Measurements from ENCODE around the gene ADSS2. TPM values are rescaled to one million over a fixed set of nuclear protein-coding genes. Genes with fewer than 3 reads are reported as not detected.

Gene ADSS2
- total and polyA plus RNA-seq, 11 donors = 3.5 to 14.0 (median 6.7) TPM

- H3K4me1 ChIP-seq = no peaks in the 10 kb centered on the region
- ATAC-seq = no peak
- H3K9me3 ChIP-seq = no peaks in the 10 kb centered on the region
- H3K27ac ChIP-seq = no peak overlapping the region
- TF ChIP-seq POLR2A (IDR thresholded peaks at IDR 0.05) (no peak), CTCF (IDR thresholded peaks at IDR 0.05) (no peak)
- peaks cover 0 to 100% (median 93%) of the 10 kb centered on the region in 9 donors for H3K36me3 ChIP-seq
- no peaks in the 10 kb centered on the region for H3K27me3 ChIP-seq
- DNase-seq = no peak
- no peak overlapping the region for H3K4me3 ChIP-seq
- WGBS, 4 donors = 92 to 95% (median 93%) methylated on average over 4 of the region's 4 CpGs
- intact Hi-C loops (cut with DNase I) = no loop called here
Measured at GRCh38 chr1:244419024-244419423, 32.7 kb downstream of the ADSS2 start.

- peaks cover 0 to 100% (median 97%) of the 10 kb centered on the region in 9 donors for H3K36me3 ChIP-seq
- H3K9me3 ChIP-seq = no peaks in the 10 kb centered on the region
- WGBS, 4 donors = 96 to 100% (median 98%) methylated on average over 1 of the region's 1 CpG
- no peaks in the 10 kb centered on the region for H3K27me3 ChIP-seq
- no peak for TF ChIP-seq POLR2A (IDR thresholded peaks at IDR 0.05)
- no peak for TF ChIP-seq CTCF (IDR thresholded peaks at IDR 0.05)
- no peak overlapping the region for H3K4me3 ChIP-seq
- DNase-seq = no peak
- H3K4me1 ChIP-seq = no peaks in the 10 kb centered on the region
- no peak for ATAC-seq
- intact Hi-C loops (cut with DNase I) = no loop called here
- H3K27ac ChIP-seq = no peak overlapping the region
Measured at GRCh38 chr1:244414543-244414942, 37.2 kb downstream of the ADSS2 start.

GRCh38 chr1:244413736-244414135 lies 38.0 kb downstream of the ADSS2 start:
- ATAC-seq = no peak
- 93 to 99% (median 97%) methylated on average over 3 of the region's 3 CpGs for WGBS, 4 donors
- no peak overlapping the region for H3K27ac ChIP-seq

GRCh38 chr1:244412176-244412575 lies 39.5 kb downstream of the ADSS2 start:
- ATAC-seq = no peak
- no peaks in the 10 kb centered on the region for H3K4me1 ChIP-seq
- intact Hi-C loops (cut with DNase I) = no loop called here
- TF ChIP-seq CTCF (IDR thresholded peaks at IDR 0.05) (no peak), POLR2A (IDR thresholded peaks at IDR 0.05) (no peak)
- 95 to 98% (median 96%) methylated on average over 5 of the region's 5 CpGs for WGBS, 4 donors
- H3K36me3 ChIP-seq = peaks cover 0 to 98% (median 90%) of the 10 kb centered on the region in 9 donors
- H3K27me3 ChIP-seq = no peaks in the 10 kb centered on the region
- no peak overlapping the region for H3K27ac ChIP-seq
- H3K4me3 ChIP-seq = no peak overlapping the region
- no peak for DNase-seq
- no peaks in the 10 kb centered on the region for H3K9me3 ChIP-seq

More at GRCh38 chr1:244413736-244414135, 38.0 kb downstream of the ADSS2 start:
- no peak for DNase-seq
- Histone ChIP-seq H3K9me3 (no peaks in the 10 kb centered on the region), H3K36me3 (peaks cover 0 to 100% (median 94%) of the 10 kb centered on the region in 9 donors), H3K4me1 (no peaks in the 10 kb centered on the region), H3K4me3 (no peak overlapping the region), H3K27me3 (no peaks in the 10 kb centered on the region)
- intact Hi-C loops (cut with DNase I) = no loop called here
- TF ChIP-seq POLR2A (IDR thresholded peaks at IDR 0.05) (no peak), CTCF (IDR thresholded peaks at IDR 0.05) (no peak)

Data from heart left ventricle (tissue), 16 donors.